Ishikawa (cell line): ENCODE measurements around the gene HOXA13.

Experiments
- CEBPB ChIP-seq: IDR thresholded peaks from 2 replicates; pipeline ENCODE4 v1.6.1; 2012
- CREB1 ChIP-seq: IDR thresholded peaks from 2 replicates; pipeline ENCODE4 v1.6.1; 2012; ENCODE audit warnings: low read depth
- EGR1 ChIP-seq: IDR thresholded peaks from 2 replicates; pipeline ENCODE4 v1.6.1; 2012
- EP300 ChIP-seq: IDR thresholded peaks from 2 replicates; pipeline ENCODE4 v1.6.1; 2012; ENCODE audit warnings: borderline replicate concordance
- FOXM1 ChIP-seq: IDR thresholded peaks from 2 replicates; pipeline ENCODE4 v1.6.1; 2012; ENCODE audit warnings: low read depth, borderline replicate concordance
- NFIC ChIP-seq: IDR thresholded peaks from 2 replicates; pipeline ENCODE4 v1.6.1; 2012
- RAD21 ChIP-seq: IDR thresholded peaks from 2 replicates; pipeline ENCODE4 v1.6.1; 2012; ENCODE audit warnings: low read depth
- TAF1 ChIP-seq: IDR thresholded peaks from 2 replicates; pipeline ENCODE4 v1.6.1; 2012; ENCODE audit warnings: low read depth, mild to moderate bottlenecking
- TCF12 ChIP-seq: IDR thresholded peaks from 2 replicates; pipeline ENCODE4 v1.6.1; 2012; ENCODE audit warnings: low read depth
- TEAD4 ChIP-seq: IDR thresholded peaks from 2 replicates; pipeline ENCODE4 v1.6.1; 2012
- YY1 ChIP-seq: IDR thresholded peaks from 2 replicates; pipeline ENCODE4 v1.6.1; 2012; ENCODE audit warnings: low read depth
- ZBTB7A ChIP-seq: IDR thresholded peaks from 2 replicates; pipeline ENCODE4 v1.6.1; 2012; ENCODE audit warnings: low read depth
- TF ChIP-seq, protein P1 (sequence below): IDR thresholded peaks from 2 replicates; pipeline ENCODE4 v1.6.1; 2012
- TF ChIP-seq, protein P2 (sequence below): IDR thresholded peaks from 2 replicates; pipeline ENCODE4 v1.6.1; 2012
- TF ChIP-seq, protein P3 (sequence below): IDR thresholded peaks from 2 replicates; pipeline ENCODE4 v1.6.1; 2012; ENCODE audit warnings: low read depth, mild to moderate bottlenecking

HOXA13 gene

DNA sequence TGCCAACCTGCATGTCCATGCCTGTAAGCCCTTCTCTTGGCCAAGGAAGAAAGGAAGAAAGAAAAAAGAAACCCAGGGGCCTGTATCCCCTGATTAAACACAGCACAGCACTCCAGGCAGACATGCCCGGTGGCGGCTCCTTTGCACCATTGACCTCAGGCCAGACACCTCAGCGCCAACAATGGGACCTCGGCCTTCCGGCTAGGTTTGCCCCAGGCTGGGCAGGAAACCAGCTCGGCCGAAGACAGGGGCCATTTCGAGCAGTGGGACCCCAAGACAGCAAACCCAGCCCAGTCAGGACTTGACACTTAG lies 28.6 kb downstream of the HOXA13 start:
- no peak for TF ChIP-seq EP300
- TF ChIP-seq, protein P1, sequence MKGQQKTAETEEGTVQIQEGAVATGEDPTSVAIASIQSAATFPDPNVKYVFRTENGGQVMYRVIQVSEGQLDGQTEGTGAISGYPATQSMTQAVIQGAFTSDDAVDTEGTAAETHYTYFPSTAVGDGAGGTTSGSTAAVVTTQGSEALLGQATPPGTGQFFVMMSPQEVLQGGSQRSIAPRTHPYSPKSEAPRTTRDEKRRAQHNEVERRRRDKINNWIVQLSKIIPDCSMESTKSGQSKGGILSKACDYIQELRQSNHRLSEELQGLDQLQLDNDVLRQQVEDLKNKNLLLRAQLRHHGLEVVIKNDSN: no peak
- no peak for TF ChIP-seq YY1
- TF ChIP-seq NFIC: no peak

DNA sequence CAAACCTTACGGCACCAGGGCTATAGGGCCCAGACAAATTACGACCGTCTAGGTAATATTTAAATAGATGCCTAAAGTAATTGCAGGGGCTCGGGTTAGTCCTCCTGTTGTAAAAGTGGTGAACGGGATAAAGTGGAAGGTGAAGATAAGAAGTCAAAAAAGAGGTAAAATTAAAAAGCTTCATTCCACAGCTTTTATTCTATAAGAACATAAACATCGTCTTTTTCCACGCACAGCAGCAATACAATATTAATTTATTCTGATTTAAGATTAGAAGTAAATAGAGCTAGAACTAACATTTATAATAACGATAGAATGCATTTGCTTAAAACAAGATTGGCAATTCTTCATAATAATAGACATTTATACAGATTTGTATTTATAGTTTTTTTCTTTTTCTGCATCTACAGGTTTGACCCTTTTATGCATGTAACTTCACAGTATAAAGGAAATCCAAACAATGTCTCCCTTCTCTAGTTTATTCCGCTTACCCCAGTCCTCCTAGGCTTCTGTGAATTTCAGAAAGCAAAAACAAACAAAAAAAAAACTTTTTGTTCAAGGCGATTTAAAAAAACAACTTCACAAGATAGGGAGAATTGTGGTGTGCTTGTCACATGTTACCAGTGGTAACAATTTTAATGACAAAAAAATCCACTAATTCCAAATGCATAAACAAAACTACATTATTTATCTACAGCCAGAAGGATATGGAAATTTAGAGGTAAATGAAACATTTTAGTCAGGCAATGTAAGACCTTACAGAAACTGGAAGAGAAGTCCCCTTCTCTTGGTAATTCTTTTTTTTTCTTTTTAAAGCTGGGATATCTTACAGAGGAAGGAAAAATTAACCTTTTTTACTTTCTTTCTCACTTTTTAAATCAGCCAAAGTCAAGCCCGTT lies 29.2 kb downstream of the HOXA13 start:
- TF ChIP-seq NFIC: no peak

DNA sequence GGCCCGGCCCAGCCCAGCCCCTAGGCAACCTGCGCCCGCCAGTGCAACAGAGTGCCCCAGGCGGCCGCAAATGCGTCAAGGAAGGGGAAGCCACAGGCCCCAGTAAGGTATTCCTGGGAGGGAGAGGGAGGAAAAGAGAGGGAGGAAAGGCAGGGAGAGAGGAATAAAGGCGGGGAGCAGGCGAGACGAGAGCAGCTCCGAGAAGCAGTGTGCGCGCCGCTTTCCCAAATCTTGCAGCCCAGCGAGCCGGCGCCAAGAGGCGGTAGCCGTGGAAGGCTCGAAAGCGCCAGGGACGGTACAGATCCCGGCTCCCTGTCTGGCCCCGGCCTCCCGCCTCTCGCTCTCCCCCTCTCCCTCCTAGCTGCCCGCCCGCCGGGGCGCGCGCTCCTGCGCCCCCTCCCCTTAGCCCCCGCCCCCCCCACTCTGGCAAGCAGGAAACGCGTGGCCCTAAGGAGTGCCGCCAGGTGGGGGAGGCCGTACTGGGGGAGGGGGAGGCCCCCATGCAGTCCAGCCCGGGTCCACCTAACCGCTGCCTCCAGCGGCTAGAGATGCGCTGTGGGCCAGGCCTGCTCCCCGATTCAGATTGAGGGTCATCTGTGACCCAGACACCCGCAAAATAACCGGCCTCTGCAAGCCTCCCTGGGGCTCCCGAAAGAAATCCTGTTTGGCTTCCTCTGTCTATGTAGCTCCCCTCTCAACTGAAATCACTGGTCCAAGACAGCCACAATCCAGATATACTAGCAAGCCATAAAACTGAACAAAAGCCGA lies 30.0 kb downstream of the HOXA13 start:
- no peak for TF ChIP-seq FOXM1
- TF ChIP-seq ZBTB7A: peak; percentile 59; the same call in 1 of the 2 replicates
- TF ChIP-seq YY1: no peak
- TF ChIP-seq, protein P2, sequence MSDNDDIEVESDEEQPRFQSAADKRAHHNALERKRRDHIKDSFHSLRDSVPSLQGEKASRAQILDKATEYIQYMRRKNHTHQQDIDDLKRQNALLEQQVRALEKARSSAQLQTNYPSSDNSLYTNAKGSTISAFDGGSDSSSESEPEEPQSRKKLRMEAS: no peak
- no peak for TF ChIP-seq EP300
- no peak; the same call in 1 of the 2 replicates for TF ChIP-seq NFIC

DNA sequence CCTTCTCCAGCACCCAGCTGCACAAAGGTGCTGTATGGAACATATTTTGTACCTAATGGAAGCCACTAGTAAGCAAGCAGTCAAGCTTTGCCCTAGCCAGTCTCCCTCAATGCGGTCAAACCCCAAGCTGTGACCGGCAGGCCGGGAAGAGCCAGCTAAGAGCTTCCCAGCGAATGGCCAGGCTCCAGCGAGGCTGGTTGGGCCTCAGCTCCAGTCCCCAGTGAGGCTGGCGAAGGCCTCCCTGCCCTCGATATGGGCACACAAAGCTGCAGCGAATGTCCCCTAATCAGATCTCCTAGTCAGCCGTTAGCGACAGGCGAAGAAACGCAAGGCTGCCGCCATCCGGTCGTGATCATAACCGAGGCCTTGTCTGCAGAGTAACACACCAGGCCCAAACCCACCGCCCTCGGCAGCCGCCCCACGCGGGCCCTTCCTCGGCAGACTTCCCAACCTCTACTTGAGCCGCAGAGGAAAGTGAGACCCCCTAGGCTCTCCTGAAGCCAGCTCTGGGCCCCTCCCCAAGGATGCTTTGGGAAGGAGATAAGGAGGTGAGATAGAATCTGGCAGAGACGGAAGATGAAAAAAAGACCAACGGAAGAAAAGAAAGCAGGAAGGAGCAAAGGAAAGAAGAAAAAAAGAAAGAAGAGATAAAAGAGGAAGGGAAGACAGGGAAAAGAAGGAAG lies 31.5 kb downstream of the HOXA13 start:
- no peak for TF ChIP-seq TCF12
- TF ChIP-seq, protein P3, sequence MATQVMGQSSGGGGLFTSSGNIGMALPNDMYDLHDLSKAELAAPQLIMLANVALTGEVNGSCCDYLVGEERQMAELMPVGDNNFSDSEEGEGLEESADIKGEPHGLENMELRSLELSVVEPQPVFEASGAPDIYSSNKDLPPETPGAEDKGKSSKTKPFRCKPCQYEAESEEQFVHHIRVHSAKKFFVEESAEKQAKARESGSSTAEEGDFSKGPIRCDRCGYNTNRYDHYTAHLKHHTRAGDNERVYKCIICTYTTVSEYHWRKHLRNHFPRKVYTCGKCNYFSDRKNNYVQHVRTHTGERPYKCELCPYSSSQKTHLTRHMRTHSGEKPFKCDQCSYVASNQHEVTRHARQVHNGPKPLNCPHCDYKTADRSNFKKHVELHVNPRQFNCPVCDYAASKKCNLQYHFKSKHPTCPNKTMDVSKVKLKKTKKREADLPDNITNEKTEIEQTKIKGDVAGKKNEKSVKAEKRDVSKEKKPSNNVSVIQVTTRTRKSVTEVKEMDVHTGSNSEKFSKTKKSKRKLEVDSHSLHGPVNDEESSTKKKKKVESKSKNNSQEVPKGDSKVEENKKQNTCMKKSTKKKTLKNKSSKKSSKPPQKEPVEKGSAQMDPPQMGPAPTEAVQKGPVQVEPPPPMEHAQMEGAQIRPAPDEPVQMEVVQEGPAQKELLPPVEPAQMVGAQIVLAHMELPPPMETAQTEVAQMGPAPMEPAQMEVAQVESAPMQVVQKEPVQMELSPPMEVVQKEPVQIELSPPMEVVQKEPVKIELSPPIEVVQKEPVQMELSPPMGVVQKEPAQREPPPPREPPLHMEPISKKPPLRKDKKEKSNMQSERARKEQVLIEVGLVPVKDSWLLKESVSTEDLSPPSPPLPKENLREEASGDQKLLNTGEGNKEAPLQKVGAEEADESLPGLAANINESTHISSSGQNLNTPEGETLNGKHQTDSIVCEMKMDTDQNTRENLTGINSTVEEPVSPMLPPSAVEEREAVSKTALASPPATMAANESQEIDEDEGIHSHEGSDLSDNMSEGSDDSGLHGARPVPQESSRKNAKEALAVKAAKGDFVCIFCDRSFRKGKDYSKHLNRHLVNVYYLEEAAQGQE: no peak
- no peak for TF ChIP-seq CREB1
- TF ChIP-seq YY1: no peak
- no peak; the same call in 1 of the 2 replicates for TF ChIP-seq ZBTB7A
- no peak for TF ChIP-seq EGR1
- no peak for TF ChIP-seq TEAD4
- TF ChIP-seq TAF1: no peak
- TF ChIP-seq, protein P1: no peak
- no peak for TF ChIP-seq RAD21
- no peak for TF ChIP-seq CEBPB

DNA sequence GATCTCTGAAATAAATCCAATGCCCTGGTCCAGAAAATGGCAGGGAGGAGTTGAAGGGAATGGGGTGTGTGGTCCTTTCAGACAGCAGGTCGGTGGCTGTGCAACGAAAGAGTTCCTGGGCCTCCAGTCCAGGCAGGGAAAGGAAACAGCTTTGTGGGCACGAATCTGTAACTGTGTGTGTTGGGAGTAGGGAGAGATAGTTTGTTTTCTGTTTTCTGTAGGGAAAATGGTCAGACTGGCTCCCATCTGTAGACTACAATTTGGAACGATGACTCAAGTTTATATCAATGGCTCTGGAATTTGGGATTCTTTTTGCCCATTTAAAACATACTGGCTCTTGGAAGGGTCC lies 32.0 kb downstream of the HOXA13 start:
- TF ChIP-seq EP300: no peak
- TF ChIP-seq, protein P2: no peak
- no peak for TF ChIP-seq FOXM1
- no peak for TF ChIP-seq ZBTB7A

DNA sequence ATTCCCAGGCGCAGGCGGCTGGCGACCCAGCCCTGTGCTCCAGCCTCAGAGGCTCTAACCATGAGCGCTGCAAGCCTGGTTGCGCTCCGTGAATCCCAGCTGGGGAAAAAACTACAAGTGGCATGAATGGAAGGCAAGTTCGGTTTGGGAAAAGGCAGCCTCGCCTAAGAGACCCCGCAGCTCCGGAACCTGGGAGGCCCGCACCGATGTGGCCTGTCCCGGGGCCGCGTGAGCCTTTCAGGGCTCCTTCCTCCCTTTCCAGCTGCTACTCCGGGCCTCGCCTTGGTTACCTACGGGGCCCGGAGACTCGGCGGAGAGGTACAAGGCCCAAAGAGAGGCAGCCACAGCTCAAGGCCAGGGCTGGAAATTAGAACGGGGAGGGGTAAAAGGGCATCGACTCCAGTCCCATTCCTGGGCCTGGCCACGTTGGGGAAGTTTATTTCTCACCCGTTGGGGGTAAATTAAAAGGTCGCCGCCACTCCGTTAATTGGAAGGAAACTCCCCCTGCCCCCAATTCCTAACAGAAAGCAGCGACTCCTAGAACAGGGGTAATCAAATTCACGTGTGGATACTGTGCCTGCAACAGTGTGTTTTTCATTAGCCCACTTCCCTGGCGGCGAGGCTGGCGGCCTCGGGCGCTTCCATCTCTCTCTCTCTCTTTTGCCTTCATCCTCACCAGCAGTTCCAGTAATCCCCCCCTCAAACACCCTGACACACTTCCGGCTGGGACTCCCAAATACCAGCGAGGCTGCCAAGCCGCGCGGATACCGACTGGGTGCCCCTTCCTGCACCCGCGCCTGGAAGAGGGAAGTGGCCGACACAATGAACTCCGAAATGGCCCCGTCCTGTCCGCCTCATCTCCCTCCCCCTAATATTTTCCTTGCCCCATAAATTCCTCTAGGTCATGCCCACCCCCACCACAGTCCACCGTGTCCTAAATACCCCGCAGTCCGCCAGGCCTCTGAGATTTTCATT lies 33.1 kb downstream of the HOXA13 start:
- TF ChIP-seq TEAD4 (no peak), TAF1 (no peak), NFIC (no peak)
- TF ChIP-seq, protein P1: no peak

DNA sequence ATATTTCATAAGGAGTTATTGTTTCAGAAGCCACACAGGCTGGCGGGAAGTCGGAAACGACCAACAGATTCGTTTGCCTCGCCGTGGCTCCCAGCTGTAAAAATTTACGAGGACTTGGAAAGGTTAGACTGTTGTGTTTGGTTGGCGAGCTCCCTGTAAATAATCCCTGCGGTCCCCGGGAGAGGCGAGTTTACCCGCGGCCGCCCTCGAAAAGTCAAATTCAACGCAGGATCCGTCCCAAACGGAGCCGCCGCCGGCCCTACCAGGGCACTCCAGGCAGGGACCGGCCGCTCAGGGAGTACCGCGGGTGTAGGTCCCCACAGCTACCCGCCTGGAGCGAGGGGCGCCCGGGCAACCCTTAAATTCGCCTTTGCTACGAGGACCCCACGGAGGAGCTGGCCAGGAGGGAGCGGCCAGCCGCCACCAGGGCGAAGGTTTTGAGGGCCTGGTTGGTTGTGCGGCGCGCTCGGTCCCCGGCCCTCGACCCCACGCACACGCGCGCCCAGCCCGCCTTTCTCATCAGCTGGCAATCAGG lies 33.8 kb downstream of the HOXA13 start:
- TF ChIP-seq YY1 (no peak), RAD21 (no peak), FOXM1 (no peak), EP300 (no peak), TCF12 (no peak), TEAD4 (no peak), NFIC (no peak), CREB1 (no peak), ZBTB7A (no peak), CEBPB (no peak), EGR1 (no peak)
- TF ChIP-seq, protein P3: no peak
- TF ChIP-seq, protein P2: no peak
- TF ChIP-seq, protein P1: no peak
